Measurements from ENCODE around the gene FBXO45. TPM values are rescaled to one million over a fixed set of nuclear protein-coding genes. Genes with fewer than 3 reads are reported as not detected.

FBXO45 gene
- total RNA-seq, 4 donors from 2014 or later, result 5.0 to 25.2 (median 8.9) TPM

GRCh38 chr3:196552253-196552652 lies 16.2 kb upstream of the FBXO45 start:
- intact Hi-C loops (cut with DNase I; ENCODE audit: low total_unique reads), result no loop called here
- TF ChIP-seq CTCF (IDR thresholded peaks at IDR 0.05), result no peak
- no peak for TF ChIP-seq POLR2A (IDR thresholded peaks at IDR 0.05)
- H3K4me1 ChIP-seq, result no peaks in the 10 kb centered on the region

GRCh38 chr3:196553551-196553950 lies 14.9 kb upstream of the FBXO45 start:
- no peak overlapping the region for H3K27ac ChIP-seq
- no peaks in the 10 kb centered on the region for H3K36me3 ChIP-seq
- no peak for DNase-seq
- H3K9me3 ChIP-seq, result no peaks in the 10 kb centered on the region
- intact Hi-C loops (cut with DNase I; ENCODE audit: low total_unique reads), result no loop called here
- H3K4me3 ChIP-seq, result no peak overlapping the region
- H3K4me1 ChIP-seq, result no peaks in the 10 kb centered on the region
- TF ChIP-seq POLR2A (IDR thresholded peaks at IDR 0.05) (no peak), CTCF (IDR thresholded peaks at IDR 0.05) (no peak)
- no peaks in the 10 kb centered on the region for H3K27me3 ChIP-seq

More at GRCh38 chr3:196552253-196552652, 16.2 kb upstream of the FBXO45 start:
- H3K27me3 ChIP-seq, result no peaks in the 10 kb centered on the region
- DNase-seq, result no peak
- H3K9me3 ChIP-seq, result no peaks in the 10 kb centered on the region
- no peak overlapping the region for H3K4me3 ChIP-seq
- H3K36me3 ChIP-seq, result no peaks in the 10 kb centered on the region
- H3K27ac ChIP-seq, result no peak overlapping the region

GRCh38 chr3:196554205-196554604 lies 14.3 kb upstream of the FBXO45 start:
- Histone ChIP-seq H3K4me3 (no peak overlapping the region), H3K4me1 (no peaks in the 10 kb centered on the region), H3K27me3 (no peaks in the 10 kb centered on the region), H3K9me3 (no peaks in the 10 kb centered on the region), H3K27ac (no peak overlapping the region), H3K36me3 (no peaks in the 10 kb centered on the region)
- intact Hi-C loops (cut with DNase I; ENCODE audit: low total_unique reads), result no loop called here
- TF ChIP-seq POLR2A (IDR thresholded peaks at IDR 0.05), result no peak
- TF ChIP-seq CTCF (IDR thresholded peaks at IDR 0.05), result no peak
- DNase-seq, result no peak

GRCh38 chr3:196555295-196555694 lies 13.2 kb upstream of the FBXO45 start:
- H3K36me3 ChIP-seq, result no peaks in the 10 kb centered on the region
- no peaks in the 10 kb centered on the region for H3K27me3 ChIP-seq
- no peak overlapping the region for H3K4me3 ChIP-seq
- no peaks in the 10 kb centered on the region for H3K9me3 ChIP-seq
- DNase-seq, result no peak
- no peak overlapping the region for H3K27ac ChIP-seq
- TF ChIP-seq CTCF (IDR thresholded peaks at IDR 0.05), result no peak
- TF ChIP-seq POLR2A (IDR thresholded peaks at IDR 0.05), result no peak
- H3K4me1 ChIP-seq, result no peaks in the 10 kb centered on the region
- intact Hi-C loops (cut with DNase I; ENCODE audit: low total_unique reads), result no loop called here

GRCh38 chr3:196557236-196557635 lies 11.2 kb upstream of the FBXO45 start:
- Histone ChIP-seq H3K4me1 (no peaks in the 10 kb centered on the region), H3K4me3 (no peak overlapping the region), H3K9me3 (no peaks in the 10 kb centered on the region), H3K27ac (no peak overlapping the region), H3K36me3 (no peaks in the 10 kb centered on the region), H3K27me3 (no peaks in the 10 kb centered on the region)
- intact Hi-C loops (cut with DNase I; ENCODE audit: low total_unique reads), result no loop called here
- no peak for TF ChIP-seq POLR2A (IDR thresholded peaks at IDR 0.05)
- TF ChIP-seq CTCF (IDR thresholded peaks at IDR 0.05), result no peak
- no peak for DNase-seq
